IMR-90 (cell line): ENCODE measurements around the gene OR1S1. TPM values are rescaled to one million over a fixed set of nuclear protein-coding genes. Genes with fewer than 3 reads are reported as not detected.
A peak's percentile ranks its signal among the peaks of the same experiment; 100 is the strongest.

Experiments used
- ATAC-seq: fragments of 200-7000 bp; cut with Tn5 transposase; 2 replicates; pipeline ENCODE4 v1.9.1; 2020; ENCODE audit warnings: low read depth, mild to moderate bottlenecking, moderate library complexity
- BruUV-seq: library from RNA; stranded (reverse); fragments of 400-500 nt; replicated peaks from 2 replicates; lab custom pipeline; 2021; lab: Mats Ljungman, UMichigan
- CTCF ChIA-PET: fragments of 300-600 bp; formaldehyde crosslinking; extraction: SDS; loops from one replicate; lab custom pipeline; 2021; ENCODE audit warnings: antibody characterized with exemption; lab: Yijun Ruan, JAX
- POLR2A ChIA-PET: fragments of 300-600 bp; sonication (Branson Sonifier 250); formaldehyde crosslinking; loops from one replicate; lab custom pipeline; 2022; ENCODE audit warnings: antibody characterized with exemption; ENCODE audit not compliant: unreplicated experiment; lab: Charles Lee
- DNase-seq: peaks from one replicate; pipeline ENCODE4 v3.0.0; 2013
- H2AFZ ChIP-seq: replicated peaks from 2 replicates; pipeline ENCODE3; 2013; ENCODE audit warnings: low read length, mild to moderate bottlenecking; ENCODE audit not compliant: poor library complexity
- H2AK5ac ChIP-seq: 2 replicates; pipeline ENCODE4 v1.6.1; 2013; ENCODE audit warnings: low read depth, low read length, inconsistent platforms
- H2AK9ac ChIP-seq: replicated peaks from 2 replicates; pipeline ENCODE3; 2013; ENCODE audit warnings: mild to moderate bottlenecking, low read depth, low read length, moderate library complexity; ENCODE audit not compliant: poor library complexity
- H2BK120ac ChIP-seq: 2 replicates; pipeline ENCODE4 v1.6.1; 2013; ENCODE audit warnings: low read depth, low read length, inconsistent platforms
- H2BK15ac ChIP-seq: 3 replicates; pipeline ENCODE4 v1.6.1; 2013; ENCODE audit warnings: low read depth, low read length, inconsistent platforms
- H2BK20ac ChIP-seq: 2 replicates; pipeline ENCODE4 v1.6.1; 2013; ENCODE audit warnings: low read depth, mild to moderate bottlenecking, inconsistent platforms, low read length, moderate library complexity
- H2BK5ac ChIP-seq: 2 replicates; pipeline ENCODE4 v1.6.1; 2013; ENCODE audit warnings: mild to moderate bottlenecking, low read depth, low read length, inconsistent platforms; ENCODE audit not compliant: poor library complexity, severe bottlenecking
- H3K14ac ChIP-seq: replicated peaks from 2 replicates; pipeline ENCODE4 v1.6.1; 2013; ENCODE audit warnings: low read depth, low read length, inconsistent platforms
- H3K18ac ChIP-seq: 2 replicates; pipeline ENCODE4 v1.6.1; 2013; ENCODE audit warnings: low read depth, low read length, control low read depth
- H3K23ac ChIP-seq: 2 replicates; pipeline ENCODE4 v1.6.1; 2013; ENCODE audit warnings: low read depth, low read length, inconsistent platforms
- H3K27ac ChIP-seq: 2 replicates; pipeline ENCODE4 v1.5.1; 2013; ENCODE audit warnings: mild to moderate bottlenecking, control low read depth, low read length; ENCODE audit not compliant: insufficient read depth
- H3K27me3 ChIP-seq: 2 replicates; pipeline ENCODE4 v1.6.1; 2013; ENCODE audit warnings: low read length; ENCODE audit not compliant: control insufficient read depth, insufficient read depth
- H3K36me3 ChIP-seq: 2 replicates; pipeline ENCODE4 v1.6.1; 2013; ENCODE audit warnings: low read length, mixed read lengths; ENCODE audit not compliant: control insufficient read depth, insufficient read depth
- H3K4ac ChIP-seq: 2 replicates; pipeline ENCODE4 v1.6.1; 2013; ENCODE audit warnings: low read depth, low read length, inconsistent platforms
- H3K4me1 ChIP-seq: 2 replicates; pipeline ENCODE4 v1.6.1; 2013; ENCODE audit warnings: low read length, mixed read lengths; ENCODE audit not compliant: control insufficient read depth, insufficient read depth
- H3K4me2 ChIP-seq: 2 replicates; pipeline ENCODE4 v1.6.1; 2013; ENCODE audit warnings: low read depth, mild to moderate bottlenecking, control low read depth, low read length, moderate library complexity
- H3K4me3 ChIP-seq: 2 replicates; pipeline ENCODE4 v1.5.1; 2013; ENCODE audit warnings: low read depth, mild to moderate bottlenecking, control low read depth, low read length, moderate library complexity; ENCODE audit not compliant: insufficient read depth
- H3K56ac ChIP-seq: 2 replicates; pipeline ENCODE4 v1.6.1; 2013; ENCODE audit warnings: low read length, inconsistent platforms; ENCODE audit not compliant: insufficient read depth; ENCODE audit errors: extremely low read depth
- H3K79me1 ChIP-seq, 2 experiments: 2 replicates each; pipeline ENCODE4 v1.6.1; 2013; ENCODE audit warnings: low read length in 2 of 2, inconsistent platforms in 1 of 2, low read depth in 1 of 2
- H3K9ac ChIP-seq: 2 replicates; pipeline ENCODE4 v1.6.1; 2013; ENCODE audit warnings: low read depth, low read length, control low read depth
- H3K9me1 ChIP-seq: 2 replicates; pipeline ENCODE4 v1.6.1; 2013; ENCODE audit warnings: low read length, inconsistent platforms; ENCODE audit not compliant: insufficient read depth
- H3K9me3 ChIP-seq: 2 replicates; pipeline ENCODE4 v1.6.1; 2013; ENCODE audit warnings: low read length; ENCODE audit not compliant: control insufficient read depth, insufficient read depth
- H4K20me1 ChIP-seq: 2 replicates; pipeline ENCODE4 v1.6.1; 2013; ENCODE audit warnings: low read length, inconsistent platforms; ENCODE audit not compliant: insufficient read depth
- H4K5ac ChIP-seq: 2 replicates; pipeline ENCODE4 v1.6.1; 2013; ENCODE audit warnings: mild to moderate bottlenecking, low read depth, low read length, control low read depth
- H4K8ac ChIP-seq, 2 experiments: 2 replicates each; pipeline ENCODE4 v1.6.1; 2013; ENCODE audit warnings: low read depth in 2 of 2, low read length in 2 of 2, control low read depth in 1 of 2, inconsistent platforms in 1 of 2
- H4K91ac ChIP-seq: 2 replicates; pipeline ENCODE4 v1.6.1; 2013; ENCODE audit warnings: low read depth, low read length, inconsistent platforms; ENCODE audit not compliant: insufficient read depth
- CHD1 ChIP-seq: IDR thresholded peaks from 2 replicates; pipeline ENCODE4 v1.6.1; 2012; ENCODE audit warnings: low read depth, low read length, improper control_type of control experiment
- FOS ChIP-seq: fragments of 150-350 bp; IDR thresholded peaks from 2 replicates; pipeline ENCODE4 v1.6.1; 2016; ENCODE audit warnings: low read depth, low read length
- MAFK ChIP-seq: IDR thresholded peaks from 2 replicates; pipeline ENCODE4 v1.6.1; 2012; ENCODE audit warnings: low read depth, low read length, improper control_type of control experiment
- NFE2L2 ChIP-seq: fragments of 150-350 bp; IDR thresholded peaks from 2 replicates; pipeline ENCODE4 v1.6.1; 2016; ENCODE audit warnings: low read depth, mild to moderate bottlenecking, low read length
- SMC3 ChIP-seq: fragments of 150-350 bp; IDR thresholded peaks from 2 replicates; pipeline ENCODE4 v1.6.1; 2016; ENCODE audit warnings: low read depth, mild to moderate bottlenecking, antibody characterized with exemption, low read length, moderate library complexity
- WGBS, 2 experiments: methylation state at CpG; one replicate each; pipeline versions ENCODE4 v1.1.5 to v1.1.7; 2013; ENCODE audit warnings: missing lambda C conversion rate in 2 of 2; ENCODE audit not compliant: insufficient read length in 1 of 2; ENCODE audit errors: extremely low coverage in 2 of 2; 5-methylcytosine and 5-hydroxymethylcytosine counted together
- dilution Hi-C: fragments of 300-500 bp; cut with HindIII; formaldehyde crosslinking; loops from one replicate; pipeline ENCODE4 v1.14.3; 2018; ENCODE audit warnings: low sequenced_read_pairs; ENCODE audit not compliant: unreplicated experiment
- in situ Hi-C: fragments of 300-500 bp; cut with MboI; formaldehyde crosslinking; loops from 3 replicates; pipeline ENCODE4 v1.14.3; 2019; ENCODE audit warnings: low sequenced_read_pairs, inconsistent platforms, mixed read lengths
- intact Hi-C: fragments of 100-400 bp; cut with micrococcal nuclease; formaldehyde crosslinking; loops from 2 replicates; pipeline ENCODE4 v1.10.0; 2022
- polyA plus RNA-seq, 3 experiments: library from polyadenylated mRNA; depleted of rRNA; stranded (reverse); fragments of >200 nt; gene quantifications; 2 replicates each; pipeline ENCODE4 v1.2.3, GENCODE V29; 2012; ENCODE audit warnings: low replicate concordance in 1 of 3
- total RNA-seq: library from RNA; depleted of rRNA; stranded (reverse); fragments of >200 nt; gene quantifications from 2 replicates; pipeline ENCODE4 v1.2.3, GENCODE V29; 2012
- TF ChIP-seq, protein P1 (sequence below): fragments of 150-350 bp; IDR thresholded peaks from 2 replicates; pipeline ENCODE4 v1.6.1; 2017; ENCODE audit warnings: mild to moderate bottlenecking, antibody characterized with exemption, low read length, low read depth
- TF ChIP-seq, protein P2 (sequence below): conservative IDR thresholded peaks from 2 replicates; pipeline ENCODE4 v1.5.1; 2012; ENCODE audit warnings: mild to moderate bottlenecking, low read depth, low read length, improper control_type of control experiment

Gene OR1S1
- total and polyA plus RNA-seq, 2 of the 4 experiments (the other 2 are of a cell fraction), result not detected

DNA sequence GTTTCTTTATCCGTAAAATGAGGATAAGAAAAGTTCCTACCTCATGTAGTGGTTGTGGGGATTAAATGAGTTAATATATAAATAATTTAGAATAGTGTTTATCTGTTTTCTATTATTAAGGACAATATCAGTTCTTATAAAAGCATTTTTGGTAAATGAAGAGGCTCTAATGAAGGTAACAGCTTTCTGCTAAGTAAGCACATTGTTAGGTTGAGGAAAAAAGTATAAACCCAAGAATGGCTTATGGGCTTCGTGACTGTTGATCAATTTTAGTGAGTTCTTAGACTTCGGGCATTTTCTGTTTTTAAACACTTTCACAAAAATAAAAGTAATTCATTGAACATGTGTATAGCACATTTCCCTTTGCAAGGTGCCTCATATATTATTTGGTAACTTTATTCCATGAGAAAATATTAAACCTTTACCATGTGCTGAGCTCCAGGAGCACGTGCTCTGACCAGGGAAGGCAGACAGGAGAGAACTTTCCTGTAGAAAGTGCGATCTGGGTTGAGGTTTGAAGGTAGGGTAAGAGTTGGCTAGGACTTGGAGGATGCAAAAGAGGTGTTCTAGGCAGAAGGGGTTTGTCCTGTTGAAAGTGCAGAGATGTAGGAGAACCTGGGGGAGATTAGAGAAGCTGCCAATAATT is 35.0 kb upstream of the OR1S1 start:
- H2BK15ac ChIP-seq, result no peak overlapping the region
- H3K9me1 ChIP-seq, result no peaks in the 10 kb centered on the region
- no peak overlapping the region for H2BK5ac ChIP-seq
- DNase-seq (no peak), ATAC-seq (no peak)
- 17% methylated on average over 1 of the region's 5 CpGs; no CpG with 5 or more reads in 1 of the 2 experiments for WGBS, 2 experiments
- ChIA-PET POLR2A (no interaction called here), CTCF (interaction anchor here (1.2 kb wide), 1 partner anchor 11 kb away, joined by 3 read pairs; the partner anchor contains the start of gene OR9Q2)
- H2AK9ac ChIP-seq, result no peak overlapping the region
- no peak overlapping the region for H4K91ac ChIP-seq
- no peak overlapping the region for H3K18ac ChIP-seq
- no peak overlapping the region for H2BK20ac ChIP-seq
- intact Hi-C loops (no loop called here), dilution Hi-C loops (no loop called here), in situ Hi-C loops (no loop called here)
- H2AK5ac ChIP-seq, result no peak overlapping the region
- TF ChIP-seq FOS, result no peak
- TF ChIP-seq, protein P1, sequence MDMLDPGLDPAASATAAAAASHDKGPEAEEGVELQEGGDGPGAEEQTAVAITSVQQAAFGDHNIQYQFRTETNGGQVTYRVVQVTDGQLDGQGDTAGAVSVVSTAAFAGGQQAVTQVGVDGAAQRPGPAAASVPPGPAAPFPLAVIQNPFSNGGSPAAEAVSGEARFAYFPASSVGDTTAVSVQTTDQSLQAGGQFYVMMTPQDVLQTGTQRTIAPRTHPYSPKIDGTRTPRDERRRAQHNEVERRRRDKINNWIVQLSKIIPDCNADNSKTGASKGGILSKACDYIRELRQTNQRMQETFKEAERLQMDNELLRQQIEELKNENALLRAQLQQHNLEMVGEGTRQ, result no peak
- TF ChIP-seq MAFK, result peak; percentile 63
- TF ChIP-seq NFE2L2, result no peak
- TF ChIP-seq, protein P2, sequence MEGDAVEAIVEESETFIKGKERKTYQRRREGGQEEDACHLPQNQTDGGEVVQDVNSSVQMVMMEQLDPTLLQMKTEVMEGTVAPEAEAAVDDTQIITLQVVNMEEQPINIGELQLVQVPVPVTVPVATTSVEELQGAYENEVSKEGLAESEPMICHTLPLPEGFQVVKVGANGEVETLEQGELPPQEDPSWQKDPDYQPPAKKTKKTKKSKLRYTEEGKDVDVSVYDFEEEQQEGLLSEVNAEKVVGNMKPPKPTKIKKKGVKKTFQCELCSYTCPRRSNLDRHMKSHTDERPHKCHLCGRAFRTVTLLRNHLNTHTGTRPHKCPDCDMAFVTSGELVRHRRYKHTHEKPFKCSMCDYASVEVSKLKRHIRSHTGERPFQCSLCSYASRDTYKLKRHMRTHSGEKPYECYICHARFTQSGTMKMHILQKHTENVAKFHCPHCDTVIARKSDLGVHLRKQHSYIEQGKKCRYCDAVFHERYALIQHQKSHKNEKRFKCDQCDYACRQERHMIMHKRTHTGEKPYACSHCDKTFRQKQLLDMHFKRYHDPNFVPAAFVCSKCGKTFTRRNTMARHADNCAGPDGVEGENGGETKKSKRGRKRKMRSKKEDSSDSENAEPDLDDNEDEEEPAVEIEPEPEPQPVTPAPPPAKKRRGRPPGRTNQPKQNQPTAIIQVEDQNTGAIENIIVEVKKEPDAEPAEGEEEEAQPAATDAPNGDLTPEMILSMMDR, result no peak
- TF ChIP-seq SMC3, result no peak
- TF ChIP-seq CHD1, result no peak
- no peaks in the 10 kb centered on the region for H3K79me1 ChIP-seq
- H3K4ac ChIP-seq, result no peak overlapping the region
- H4K20me1 ChIP-seq, result no peaks in the 10 kb centered on the region
- H3K36me3 ChIP-seq, result no peaks in the 10 kb centered on the region
- no peak overlapping the region for H3K4me3 ChIP-seq
- no peak overlapping the region for H3K4me2 ChIP-seq
- H3K9me3 ChIP-seq, result no peaks in the 10 kb centered on the region
- H3K23ac ChIP-seq, result no peak overlapping the region
- H4K8ac ChIP-seq, result no peak overlapping the region
- BruUV-seq, result no TSS peak
- no peak overlapping the region for H3K27ac ChIP-seq
- H3K9ac ChIP-seq, result no peak overlapping the region
- no peak overlapping the region for H2AFZ ChIP-seq
- no peak overlapping the region for H3K14ac ChIP-seq
- H3K27me3 ChIP-seq, result peaks cover 6% of the 10 kb centered on the region
- no peak overlapping the region for H4K5ac ChIP-seq
- H3K4me1 ChIP-seq, result no peaks in the 10 kb centered on the region
- no peak overlapping the region for H3K56ac ChIP-seq
- H2BK120ac ChIP-seq, result no peak overlapping the region
